ENCODE measurements around the gene SGO1.

DNA sequence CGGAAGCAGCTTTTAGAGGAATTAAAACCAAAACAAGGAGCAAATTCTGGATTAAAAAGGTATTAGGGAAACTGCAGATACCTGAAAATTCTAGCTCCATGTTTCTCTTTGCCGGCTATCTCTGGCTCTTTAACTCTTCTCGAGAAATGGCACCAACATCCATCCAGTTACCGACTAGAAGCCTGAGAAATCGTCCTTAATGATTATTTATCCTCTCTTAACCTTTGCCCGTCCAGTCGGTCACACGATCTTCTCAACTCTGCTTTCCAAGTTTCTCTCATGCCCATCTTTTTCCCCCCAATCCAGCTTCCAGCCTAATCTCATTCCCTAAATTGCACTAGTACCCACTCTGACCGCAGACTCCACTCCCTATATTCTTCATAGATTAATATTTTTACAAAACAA, 596 bp upstream of the SGO1 start:
- TF ChIP-seq, protein P1, sequence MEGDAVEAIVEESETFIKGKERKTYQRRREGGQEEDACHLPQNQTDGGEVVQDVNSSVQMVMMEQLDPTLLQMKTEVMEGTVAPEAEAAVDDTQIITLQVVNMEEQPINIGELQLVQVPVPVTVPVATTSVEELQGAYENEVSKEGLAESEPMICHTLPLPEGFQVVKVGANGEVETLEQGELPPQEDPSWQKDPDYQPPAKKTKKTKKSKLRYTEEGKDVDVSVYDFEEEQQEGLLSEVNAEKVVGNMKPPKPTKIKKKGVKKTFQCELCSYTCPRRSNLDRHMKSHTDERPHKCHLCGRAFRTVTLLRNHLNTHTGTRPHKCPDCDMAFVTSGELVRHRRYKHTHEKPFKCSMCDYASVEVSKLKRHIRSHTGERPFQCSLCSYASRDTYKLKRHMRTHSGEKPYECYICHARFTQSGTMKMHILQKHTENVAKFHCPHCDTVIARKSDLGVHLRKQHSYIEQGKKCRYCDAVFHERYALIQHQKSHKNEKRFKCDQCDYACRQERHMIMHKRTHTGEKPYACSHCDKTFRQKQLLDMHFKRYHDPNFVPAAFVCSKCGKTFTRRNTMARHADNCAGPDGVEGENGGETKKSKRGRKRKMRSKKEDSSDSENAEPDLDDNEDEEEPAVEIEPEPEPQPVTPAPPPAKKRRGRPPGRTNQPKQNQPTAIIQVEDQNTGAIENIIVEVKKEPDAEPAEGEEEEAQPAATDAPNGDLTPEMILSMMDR (IDR thresholded peaks at IDR 0.05; ENCODE audit: insufficient read depth, low read length, poor library complexity, severe bottlenecking): no peak
- TF ChIP-seq EZH2phosphoT487 (conservative IDR thresholded peaks at IDR 0.05; ENCODE audit: low read length): no peak
